AG04450 (cell line): ENCODE measurements around the gene UVRAG. TPM values are rescaled to one million over a fixed set of nuclear protein-coding genes. Genes with fewer than 3 reads are reported as not detected.

ENCODE experiments used
- CTCF ChIA-PET: fragments of 300-600, 350-600 bp; formaldehyde crosslinking; extraction: SDS; loops from one replicate; lab custom pipeline; 2022; ENCODE audit warnings: antibody characterized with exemption, inconsistent platforms; lab: Charles Lee
- POLR2A ChIA-PET: fragments of 350-600 bp; formaldehyde crosslinking; extraction: SDS; loops from one replicate; lab custom pipeline; 2021; ENCODE audit warnings: antibody characterized with exemption, inconsistent platforms; lab: Yijun Ruan, JAX
- DNase-seq: peaks from one replicate; pipeline ENCODE4 v3.0.0-alpha.2; 2011; ENCODE audit warnings: low read depth, low spot score
- H3K27ac ChIP-seq: one replicate; pipeline ENCODE4 v1.5.1; 2012; ENCODE audit warnings: low read depth, low read length, control low read depth
- H3K27me3 ChIP-seq: one replicate; pipeline ENCODE4 v1.6.0; 2012; ENCODE audit warnings: low read length; ENCODE audit not compliant: control insufficient read depth, insufficient read depth
- H3K4me3 ChIP-seq: 2 replicates; pipeline ENCODE4 v1.5.1; 2011; ENCODE audit warnings: mild to moderate bottlenecking, low read depth, low read length, control low read depth
- H3K9me3 ChIP-seq: 2 replicates; pipeline ENCODE4 v1.5.1; 2012; ENCODE audit warnings: low read length; ENCODE audit not compliant: control insufficient read depth, insufficient read depth
- polyA plus RNA-seq: library from polyadenylated mRNA; depleted of rRNA; stranded (reverse); fragments of >200 nt; gene quantifications from 2 replicates; pipeline ENCODE4 v1.2.3, GENCODE V29; 2011
- TF ChIP-seq, protein P1 (sequence below): IDR thresholded peaks from 2 replicates; pipeline ENCODE4 v1.5.1; 2011; ENCODE audit warnings: low read depth, low read length, control low read depth, inconsistent platforms

UVRAG gene
- polyA plus RNA-seq, 1 experiment, result 11.6 TPM

DNA sequence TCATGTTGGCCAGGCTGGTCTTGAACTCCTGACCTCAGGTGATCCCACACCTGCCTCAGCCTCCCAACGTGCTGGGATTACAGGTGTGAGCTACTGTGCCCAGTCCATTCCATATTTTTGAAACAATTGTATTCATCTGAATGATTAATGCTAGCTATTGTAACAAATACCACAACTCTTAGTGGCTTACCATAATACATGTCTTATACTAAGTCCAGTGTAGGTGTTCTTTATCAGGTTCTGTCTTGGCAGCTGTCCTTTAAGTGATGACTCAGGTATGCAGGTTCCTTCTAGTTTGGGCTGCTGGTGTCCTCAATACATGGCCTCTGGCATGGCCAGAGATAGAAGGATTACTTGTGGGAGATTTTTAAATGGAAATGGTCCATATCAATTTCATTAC lies 39.0 kb downstream of the UVRAG start:
- TF ChIP-seq, protein P1, sequence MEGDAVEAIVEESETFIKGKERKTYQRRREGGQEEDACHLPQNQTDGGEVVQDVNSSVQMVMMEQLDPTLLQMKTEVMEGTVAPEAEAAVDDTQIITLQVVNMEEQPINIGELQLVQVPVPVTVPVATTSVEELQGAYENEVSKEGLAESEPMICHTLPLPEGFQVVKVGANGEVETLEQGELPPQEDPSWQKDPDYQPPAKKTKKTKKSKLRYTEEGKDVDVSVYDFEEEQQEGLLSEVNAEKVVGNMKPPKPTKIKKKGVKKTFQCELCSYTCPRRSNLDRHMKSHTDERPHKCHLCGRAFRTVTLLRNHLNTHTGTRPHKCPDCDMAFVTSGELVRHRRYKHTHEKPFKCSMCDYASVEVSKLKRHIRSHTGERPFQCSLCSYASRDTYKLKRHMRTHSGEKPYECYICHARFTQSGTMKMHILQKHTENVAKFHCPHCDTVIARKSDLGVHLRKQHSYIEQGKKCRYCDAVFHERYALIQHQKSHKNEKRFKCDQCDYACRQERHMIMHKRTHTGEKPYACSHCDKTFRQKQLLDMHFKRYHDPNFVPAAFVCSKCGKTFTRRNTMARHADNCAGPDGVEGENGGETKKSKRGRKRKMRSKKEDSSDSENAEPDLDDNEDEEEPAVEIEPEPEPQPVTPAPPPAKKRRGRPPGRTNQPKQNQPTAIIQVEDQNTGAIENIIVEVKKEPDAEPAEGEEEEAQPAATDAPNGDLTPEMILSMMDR, result no peak

DNA sequence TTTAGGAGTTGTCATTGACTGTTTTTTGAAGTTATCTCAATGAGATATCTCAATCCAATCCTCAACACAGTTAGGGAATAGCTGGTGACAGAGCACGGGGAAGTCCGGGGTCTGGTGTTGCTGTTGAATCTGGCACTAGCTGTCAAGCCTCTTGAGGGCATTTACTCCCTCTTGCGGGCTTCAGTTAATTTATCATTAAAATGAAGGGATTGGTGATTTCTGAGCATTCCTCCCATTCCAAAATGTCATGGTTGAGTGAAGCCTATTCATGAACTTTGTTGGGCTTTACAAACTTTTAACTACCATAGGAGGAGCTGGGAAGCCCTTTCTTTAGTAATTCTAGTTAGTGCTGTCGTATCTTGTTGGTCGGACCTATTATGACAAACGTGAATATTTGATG lies 40.2 kb downstream of the UVRAG start:
- POLR2A ChIA-PET, result no interaction called here
- CTCF ChIA-PET, result interaction anchor here (0.5 to 1.2 kb wide), 2 partner anchors 12 to 132 kb away, joined by 3 read pairs; no protein-coding TSS in a partner anchor
- Histone ChIP-seq H3K9me3 (no peaks in the 10 kb centered on the region), H3K27ac (no peak overlapping the region), H3K27me3 (no peaks in the 10 kb centered on the region), H3K4me3 (no peak overlapping the region)
- no peak for DNase-seq
- TF ChIP-seq, protein P1, result no peak

More for the DNA sequence above, 39.0 kb downstream of the UVRAG start:
- Histone ChIP-seq H3K9me3 (no peaks in the 10 kb centered on the region), H3K27ac (no peak overlapping the region), H3K27me3 (no peaks in the 10 kb centered on the region), H3K4me3 (no peak overlapping the region)
- ChIA-PET POLR2A (no interaction called here), CTCF (interaction anchor here (0.9 kb wide), 1 partner anchor 13 kb away, joined by 3 read pairs; no protein-coding TSS in a partner anchor)
- no peak for DNase-seq

DNA sequence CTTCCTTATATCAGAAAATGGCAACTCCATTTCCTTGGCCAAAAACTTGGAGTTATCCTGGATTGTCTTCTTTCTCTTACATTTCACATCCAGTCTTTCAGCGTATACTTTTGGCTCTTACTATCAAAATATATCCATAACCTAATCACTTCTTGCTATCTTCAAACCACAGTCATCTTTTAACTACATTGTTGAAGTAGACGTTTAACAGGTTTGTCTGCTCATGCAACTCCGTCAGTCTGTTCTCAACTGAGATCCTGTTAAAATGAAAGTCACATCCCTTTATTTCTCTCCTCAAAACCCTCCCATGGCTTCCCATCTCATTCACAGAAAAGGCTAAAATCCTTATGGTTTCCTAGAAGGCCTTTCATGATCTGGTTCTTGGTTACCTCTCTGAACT lies 41.9 kb downstream of the UVRAG start:
- POLR2A ChIA-PET, result interaction anchor here (0.7 kb wide), 1 partner anchor 81 kb away, joined by 3 read pairs; no protein-coding TSS in a partner anchor
- H3K27me3 ChIP-seq, result no peaks in the 10 kb centered on the region
- TF ChIP-seq, protein P1, result no peak
- no peak overlapping the region for H3K4me3 ChIP-seq
- no peak overlapping the region for H3K27ac ChIP-seq
- no peaks in the 10 kb centered on the region for H3K9me3 ChIP-seq
- no peak for DNase-seq
- CTCF ChIA-PET, result interaction anchor here (1.5 kb wide), 1 partner anchor 11 kb away, joined by 4 read pairs; no protein-coding TSS in a partner anchor

DNA sequence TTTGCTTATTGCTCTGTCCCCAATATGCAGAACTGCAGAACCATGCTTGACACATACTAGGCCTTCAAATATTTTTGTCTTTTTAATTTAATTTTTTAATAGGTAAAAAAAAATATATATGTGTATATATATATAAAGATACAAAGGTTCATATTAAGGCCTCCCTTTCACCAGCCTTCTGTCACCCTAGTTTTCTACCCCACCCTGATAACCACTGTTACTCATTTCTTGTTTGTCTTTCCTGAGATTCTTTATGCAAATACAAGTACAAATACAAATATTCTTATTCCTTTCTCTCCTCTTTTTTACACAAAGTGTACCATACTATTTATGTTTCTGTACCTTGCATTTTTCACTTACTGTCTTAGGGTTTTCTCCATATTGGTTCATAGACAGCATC lies 43.0 kb downstream of the UVRAG start:
- ChIA-PET POLR2A (no interaction called here), CTCF (no interaction called here)
- Histone ChIP-seq H3K27ac (no peak overlapping the region), H3K9me3 (no peaks in the 10 kb centered on the region), H3K4me3 (no peak overlapping the region), H3K27me3 (no peaks in the 10 kb centered on the region)
- TF ChIP-seq, protein P1, result no peak
- no peak for DNase-seq

DNA sequence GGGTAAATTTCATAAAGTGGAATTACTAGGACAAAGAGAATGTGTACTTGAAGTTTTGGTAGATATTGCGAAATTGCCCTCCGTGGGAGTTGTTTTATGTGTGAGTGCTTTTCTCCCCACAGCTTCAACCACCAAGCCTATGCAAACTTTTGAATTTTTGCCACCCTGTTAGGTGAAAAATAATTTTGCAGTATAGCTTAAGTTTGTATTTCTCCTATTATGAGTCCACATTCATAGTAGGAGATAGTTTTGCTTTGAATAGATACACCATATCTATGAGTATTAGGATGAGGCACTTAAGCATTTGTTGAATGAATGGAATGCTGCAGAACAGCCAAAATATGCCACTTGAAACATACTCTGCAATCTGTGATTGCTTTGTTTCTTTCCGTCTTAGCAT lies 43.6 kb downstream of the UVRAG start:
- DNase-seq, result no peak
- ChIA-PET CTCF (no interaction called here), POLR2A (no interaction called here)
- Histone ChIP-seq H3K27me3 (no peaks in the 10 kb centered on the region), H3K4me3 (no peak overlapping the region), H3K27ac (no peak overlapping the region), H3K9me3 (no peaks in the 10 kb centered on the region)
- TF ChIP-seq, protein P1, result no peak
